Brain pericyte (primary cell): ENCODE results near the gene TBC1D1.

ENCODE experiments used
- DNase-seq: peaks from one replicate; pipeline ENCODE4 v3.0.0-alpha.2; 2012; ENCODE audit warnings: low read depth, low spot score

TBC1D1 gene

GRCh38 chr4:38167973-38168372, 277.1 kb downstream of the TBC1D1 start:
- DNase-seq: no peak

DNA sequence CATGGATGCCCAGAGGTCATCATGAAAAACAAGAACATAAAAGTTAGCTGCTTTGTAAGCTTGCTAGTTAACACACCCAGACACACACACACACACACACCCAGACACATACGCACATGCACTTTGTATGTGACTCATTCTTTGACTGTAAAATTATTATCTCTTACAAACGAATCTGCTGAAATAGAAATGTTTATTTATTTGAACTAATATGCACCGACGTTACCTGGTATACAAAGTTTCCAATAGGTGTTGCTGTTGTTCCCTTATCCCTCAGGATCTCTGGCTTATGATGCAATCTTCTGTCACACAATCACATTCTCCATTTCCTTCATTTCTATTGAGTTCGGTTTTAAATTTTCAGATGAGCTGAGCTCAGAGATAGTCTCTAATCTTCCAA, 278.6 kb downstream of the TBC1D1 start:
- no peak for DNase-seq

DNA sequence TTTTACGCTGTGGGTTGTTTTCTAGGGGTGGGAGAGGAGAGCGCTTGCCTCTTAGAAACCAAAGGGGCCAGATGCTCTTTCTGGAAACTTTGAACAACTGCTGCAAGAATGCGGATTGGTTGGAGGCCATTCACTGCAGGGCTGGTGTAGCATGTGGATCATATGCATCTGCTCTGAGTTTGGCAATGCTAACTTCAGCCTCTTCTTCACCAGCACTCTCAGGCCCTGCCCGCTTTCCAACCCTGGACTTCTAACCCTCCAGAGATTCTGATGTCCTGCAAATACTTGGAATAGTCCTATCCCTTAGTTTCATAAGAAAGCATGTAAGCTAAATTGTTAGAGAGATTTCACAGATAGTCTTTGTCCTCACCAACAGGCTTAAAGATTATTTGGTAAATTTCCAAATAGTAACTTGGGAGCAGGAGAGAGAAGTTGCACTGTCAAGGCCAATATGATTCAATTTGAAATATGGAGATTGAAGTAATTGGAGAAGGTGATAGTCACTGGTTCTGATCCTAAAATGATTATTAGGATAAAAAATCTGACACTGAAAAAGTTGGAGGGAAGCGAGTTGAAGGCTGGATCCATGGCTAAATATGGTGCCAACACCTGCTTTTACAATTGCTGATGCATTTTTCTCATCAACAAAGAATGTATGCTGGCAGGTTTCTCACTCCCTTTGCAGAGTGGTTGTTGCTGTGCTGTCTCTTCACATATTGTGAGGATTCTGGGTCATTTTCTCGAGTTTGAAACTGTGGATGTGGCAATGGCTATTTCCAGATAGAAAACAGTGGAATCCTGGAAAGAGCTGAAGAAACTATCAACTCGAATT, 279.7 kb downstream of the TBC1D1 start:
- no peak for DNase-seq

DNA sequence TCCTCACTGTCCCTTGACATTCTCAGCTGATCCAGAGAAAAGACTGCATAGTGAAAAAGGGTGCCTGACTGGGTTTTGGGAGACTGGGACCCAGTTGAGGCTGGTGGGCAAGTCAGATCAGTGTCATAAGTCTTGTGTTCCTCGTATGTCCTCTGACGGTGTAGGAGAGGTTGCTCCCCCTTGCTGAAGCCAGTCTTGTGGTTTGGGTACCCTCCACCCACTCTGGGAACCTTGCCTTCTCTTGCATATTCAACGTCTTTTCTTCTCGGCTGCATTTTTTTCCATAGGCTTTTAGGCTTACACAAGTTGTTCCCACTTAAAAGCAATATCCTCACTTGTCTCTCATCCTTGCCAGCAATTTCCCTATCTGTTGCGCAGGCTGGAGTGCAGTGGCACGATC, 281.2 kb downstream of the TBC1D1 start:
- no peak for DNase-seq

DNA sequence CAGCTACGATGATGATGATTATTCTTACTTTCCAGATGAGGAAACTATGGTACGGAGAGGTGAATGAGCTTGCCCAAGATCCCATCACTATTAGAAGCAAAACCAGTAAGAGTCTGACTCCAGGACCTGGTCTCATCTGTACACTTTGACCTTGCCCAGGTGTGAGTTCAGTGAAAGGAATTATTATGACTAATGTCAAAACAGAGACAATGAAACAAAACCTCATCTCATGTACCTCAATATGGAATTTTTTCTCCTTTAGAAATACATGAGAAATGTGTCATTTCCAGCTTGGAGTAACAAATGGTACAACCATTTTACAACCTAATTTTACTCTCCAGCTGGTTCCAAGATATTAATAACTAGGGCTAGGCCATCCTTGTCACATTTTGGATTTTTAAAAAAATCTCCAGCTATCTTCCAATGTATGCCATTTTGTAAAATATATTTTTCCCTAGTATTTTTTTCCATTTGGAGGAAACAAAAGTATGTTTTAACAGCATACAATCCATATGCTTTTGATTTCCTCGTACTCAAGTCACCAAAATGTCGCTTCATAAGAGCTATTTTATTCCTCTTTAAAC, 283.1 kb downstream of the TBC1D1 start:
- DNase-seq: no peak

- no peak for DNase-seq
Measured at GRCh38 chr4:38174801-38175200, 283.9 kb downstream of the TBC1D1 start.

DNA sequence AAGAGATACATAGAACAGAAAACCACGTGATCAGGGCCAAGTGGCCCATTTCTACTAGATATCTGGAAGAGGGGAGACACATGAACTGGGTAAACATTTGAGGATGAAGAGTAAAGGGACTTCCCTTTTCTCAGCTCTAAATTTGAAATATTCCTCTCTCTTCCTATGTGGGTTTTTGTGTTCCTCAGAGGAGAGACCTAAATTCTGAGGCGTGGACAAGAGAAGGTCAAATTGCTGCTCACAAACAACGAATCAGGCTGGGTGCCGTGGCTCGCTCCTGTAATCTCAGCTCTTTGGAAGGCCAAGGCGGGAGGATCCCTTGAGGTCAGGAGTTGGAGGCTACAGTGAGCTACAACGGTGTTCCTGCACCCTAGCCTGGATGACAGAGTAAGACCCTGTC, 285.3 kb downstream of the TBC1D1 start:
- no peak for DNase-seq

- DNase-seq: no peak
Measured at GRCh38 chr4:38177035-38177546, 286.2 kb downstream of the TBC1D1 start.

GRCh38 chr4:38177641-38178391, 286.9 kb downstream of the TBC1D1 start:
- no peak for DNase-seq

- DNase-seq: no peak
Measured at GRCh38 chr4:38178392-38178995, 287.6 kb downstream of the TBC1D1 start.

DNA sequence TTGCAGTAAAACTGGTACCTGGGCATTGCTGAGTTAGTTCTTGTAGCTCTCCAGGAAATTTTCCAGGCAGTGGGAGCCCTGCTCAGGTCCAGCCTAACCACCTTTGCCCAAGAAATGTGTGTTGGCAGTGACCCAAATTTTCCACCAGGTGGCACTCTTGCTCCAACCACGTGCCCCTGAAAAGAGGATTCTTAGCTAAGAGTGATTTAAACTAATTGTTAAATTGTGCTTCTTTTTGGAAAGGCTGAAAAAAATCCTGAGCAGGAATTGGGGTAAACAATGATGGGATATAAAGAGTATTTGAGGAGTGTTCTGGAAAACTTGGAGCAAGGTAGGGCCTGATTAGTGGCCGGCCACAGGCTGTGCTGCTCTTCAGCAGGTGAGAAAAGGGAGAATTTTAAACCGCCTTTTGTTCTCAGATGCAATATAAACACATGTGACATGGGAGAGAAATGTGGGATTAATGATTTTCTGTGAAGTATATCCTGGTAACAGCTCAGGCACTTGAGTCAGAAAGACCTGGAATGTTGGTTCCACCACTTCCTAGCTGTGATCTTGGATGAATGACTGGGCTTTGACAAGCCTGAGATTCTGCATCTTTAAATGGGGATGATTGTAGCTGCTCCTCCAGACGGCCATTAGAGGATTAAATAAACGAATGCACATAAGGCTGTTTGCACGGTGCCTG, 288.9 kb downstream of the TBC1D1 start:
- no peak for DNase-seq

DNA sequence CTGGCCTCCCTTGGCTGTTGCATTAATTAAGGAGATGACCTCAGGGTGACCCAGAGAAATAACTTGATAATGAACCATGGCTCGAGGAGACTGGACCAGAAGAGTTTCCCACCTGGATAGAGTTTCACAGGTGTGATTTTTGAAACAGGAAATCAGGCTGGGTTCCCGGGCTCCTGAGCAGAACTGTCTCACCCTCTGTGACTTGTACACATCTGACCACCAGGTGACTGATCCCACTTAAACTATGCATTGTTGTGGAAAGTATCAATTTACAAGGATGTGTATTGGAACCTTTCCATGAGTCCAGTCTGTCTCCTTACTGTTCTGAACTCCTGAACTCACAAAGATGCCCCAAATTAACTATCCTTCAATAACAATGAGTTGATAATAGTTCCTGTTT, 289.6 kb downstream of the TBC1D1 start:
- DNase-seq: no peak

GRCh38 chr4:38181286-38181685, 290.4 kb downstream of the TBC1D1 start:
- DNase-seq: no peak

GRCh38 chr4:38182334-38182998, 291.6 kb downstream of the TBC1D1 start:
- no peak for DNase-seq

DNA sequence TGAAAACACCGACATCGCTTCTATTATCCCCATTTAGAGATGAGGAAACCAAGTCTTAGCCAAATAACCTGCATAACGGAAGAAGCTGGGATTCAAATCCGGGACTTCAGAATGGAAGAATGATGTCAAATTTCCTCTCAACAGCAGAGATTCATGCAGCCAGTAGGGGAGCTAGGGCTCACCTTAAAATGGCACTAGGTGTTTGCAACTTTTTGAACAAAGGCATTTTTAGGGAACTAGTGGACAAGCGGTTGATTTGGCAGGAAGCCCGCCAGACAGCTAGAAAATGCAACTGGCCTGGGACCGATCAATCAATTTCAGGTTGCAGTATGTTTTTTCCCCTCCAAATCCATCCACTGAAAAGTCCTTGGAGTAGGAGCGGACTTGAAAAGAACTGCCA, 293.5 kb downstream of the TBC1D1 start:
- no peak for DNase-seq

GRCh38 chr4:38185406-38186144, 294.7 kb downstream of the TBC1D1 start:
- DNase-seq: no peak

DNA sequence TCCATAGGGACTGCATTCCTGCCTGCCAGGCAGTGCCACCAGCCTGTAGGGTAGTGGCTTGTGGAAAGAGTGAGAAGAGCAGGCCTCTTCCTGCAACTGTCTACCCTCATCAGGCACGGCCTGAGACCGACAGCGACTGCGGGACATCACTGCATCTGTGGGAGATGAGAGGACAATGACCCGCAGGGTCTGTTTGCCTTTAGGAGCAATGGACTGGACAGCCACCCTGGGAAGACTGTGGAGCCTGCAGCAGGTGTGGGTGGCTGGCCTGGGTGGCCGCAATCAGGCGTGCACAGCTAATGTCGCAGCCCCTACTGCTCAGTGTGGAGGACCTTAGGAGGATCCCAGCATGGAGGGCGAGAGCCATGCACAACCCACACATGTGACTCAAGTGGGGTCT, 297.3 kb downstream of the TBC1D1 start:
- no peak for DNase-seq

DNA sequence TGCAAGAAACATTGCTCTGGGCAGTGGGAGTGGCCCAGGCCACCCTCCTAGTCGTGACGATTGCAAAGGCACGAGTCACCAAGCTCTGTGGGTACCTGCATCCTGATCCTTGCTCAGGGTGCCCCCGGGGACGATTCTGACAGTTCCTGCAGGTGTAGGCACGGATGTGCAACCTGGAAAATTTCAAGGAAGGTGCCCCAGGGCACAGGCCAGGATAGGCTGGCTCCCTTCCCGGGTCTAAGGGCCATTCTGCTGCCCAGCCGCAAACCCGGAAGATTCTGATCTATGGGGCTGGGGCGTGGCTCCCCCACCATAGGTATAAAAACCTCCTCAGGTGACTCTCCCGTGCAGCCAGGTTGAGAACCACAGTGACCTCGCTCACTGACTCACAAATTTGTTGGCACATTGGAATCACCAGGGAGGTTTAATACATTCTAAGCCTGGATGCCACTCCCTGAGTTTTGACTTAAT, 297.8 kb downstream of the TBC1D1 start:
- DNase-seq: no peak
